Left forelimb (tissue), 1 donor: ENCODE measurements around the gene KRABD2.
"Not testable (repeated sequence)": the region's sequence is repeated elsewhere in the genome, so short reads cannot be mapped to it uniquely, and the experiment has no call there.

Source experiments
- DNase-seq: peaks from one replicate; pipeline ENCODE4 v3.0.0-alpha.2; 2018; ENCODE audit warnings: low spot score

The KRABD2 gene

GRCh38 chr17:8360751-8361150 is 15.8 kb downstream of the KRABD2 start:
- DNase-seq: no peak

DNA sequence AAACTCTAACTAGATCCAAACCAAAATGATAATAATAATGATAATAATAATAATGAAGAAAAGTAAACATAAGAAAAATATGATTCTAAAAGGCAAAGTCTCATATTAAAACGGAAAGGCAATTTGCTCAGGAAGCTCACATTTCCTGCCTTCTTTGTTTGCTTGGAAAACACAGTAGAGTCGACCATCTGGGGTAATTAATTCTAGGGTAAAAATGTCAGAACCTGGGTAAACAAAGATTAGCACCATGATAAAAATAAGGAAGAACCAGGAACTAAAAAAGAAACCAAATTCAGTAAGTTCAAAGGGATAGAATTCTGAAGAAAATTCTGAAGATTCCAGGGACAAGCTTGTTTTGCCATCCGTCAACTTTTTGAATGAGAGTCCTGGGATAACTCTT is 16.2 kb downstream of the KRABD2 start:
- DNase-seq: no peak

DNA sequence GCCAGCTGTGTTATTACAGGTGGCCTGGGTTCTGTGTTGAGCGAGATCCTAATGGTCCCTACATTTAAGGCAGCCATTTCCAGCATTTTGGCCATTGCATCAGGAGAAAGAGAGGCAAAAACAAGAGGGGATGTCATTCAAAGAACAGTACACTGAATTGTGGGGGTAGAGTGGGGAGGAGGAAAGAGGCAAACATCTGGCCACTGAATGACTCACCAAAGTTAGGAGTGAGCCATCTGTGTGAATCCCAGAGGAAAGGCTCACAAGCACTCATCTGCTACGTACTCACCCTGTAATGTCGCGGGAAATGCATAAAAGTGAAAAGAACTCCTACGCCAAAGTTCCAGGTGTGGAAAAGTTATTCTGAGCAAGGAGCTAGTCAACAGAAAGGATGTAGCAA is 16.7 kb downstream of the KRABD2 start:
- DNase-seq: no peak

DNA sequence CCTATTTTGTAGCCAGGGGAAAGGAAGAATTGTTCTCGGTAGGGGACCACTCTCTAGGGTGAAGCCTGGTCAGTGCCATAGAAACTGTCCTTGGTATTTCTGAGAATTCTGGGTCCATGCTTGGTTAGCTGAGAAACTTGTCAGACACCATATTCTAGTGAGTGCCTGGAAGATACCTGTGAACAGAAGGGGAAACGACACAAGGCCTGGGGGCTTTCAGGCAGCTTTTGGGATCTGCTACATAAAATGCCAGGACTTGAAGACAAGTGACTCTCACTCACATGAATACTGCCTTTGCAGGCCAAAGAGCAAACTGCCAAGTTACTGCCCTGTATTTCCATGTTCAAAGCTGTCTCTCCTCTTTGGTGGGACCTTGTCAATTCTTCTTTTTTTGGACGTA is 18.6 kb downstream of the KRABD2 start:
- no peak for DNase-seq

- DNase-seq: no peak
Observed at GRCh38 chr17:8354236-8354635, 22.3 kb downstream of the KRABD2 start.

DNA sequence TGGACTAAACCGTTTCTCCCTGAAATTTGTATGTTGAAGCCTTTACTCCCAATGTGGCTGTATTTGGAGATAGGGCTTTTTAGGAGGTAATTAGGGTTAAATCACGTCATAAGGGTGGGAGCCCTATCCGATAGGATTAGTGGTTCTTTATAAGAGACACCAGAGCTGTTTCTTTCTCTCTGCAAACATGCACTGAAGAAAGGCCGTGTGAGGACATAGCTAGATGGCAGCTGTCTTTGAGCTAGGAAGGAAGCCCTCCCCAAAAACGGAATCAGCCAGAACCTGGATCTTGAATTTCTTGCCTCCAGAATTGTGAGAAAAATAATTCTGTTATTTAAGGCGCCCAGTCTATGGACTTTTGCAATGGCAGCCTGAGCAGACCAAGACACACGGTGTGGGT is 22.8 kb downstream of the KRABD2 start:
- no peak for DNase-seq

DNA sequence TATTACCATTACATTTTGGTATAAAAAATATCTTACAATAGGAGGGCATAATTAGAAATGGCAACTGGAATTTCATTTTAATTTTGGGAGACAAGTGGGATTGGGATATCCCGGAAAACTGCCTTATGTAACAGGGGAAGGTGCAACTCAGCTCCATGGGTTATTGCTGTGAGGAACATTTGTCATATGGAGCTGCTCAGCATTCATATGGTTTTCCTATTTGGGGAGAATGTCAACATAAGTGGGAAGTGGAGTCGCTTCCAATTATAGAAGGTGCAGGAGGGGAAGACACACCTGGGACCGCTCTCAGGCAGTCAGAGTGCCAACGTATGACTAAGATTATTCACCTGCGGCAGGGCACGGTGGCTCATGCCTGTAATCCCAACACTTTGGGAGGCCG is 26.2 kb downstream of the KRABD2 start:
- no peak for DNase-seq

GRCh38 chr17:8347001-8347400 is 29.5 kb downstream of the KRABD2 start:
- DNase-seq: not testable (repeated sequence)

GRCh38 chr17:8345951-8346665 is 30.4 kb downstream of the KRABD2 start:
- DNase-seq: no peak

GRCh38 chr17:8345052-8345690 is 31.3 kb downstream of the KRABD2 start:
- DNase-seq: no peak

- no peak for DNase-seq
Observed at GRCh38 chr17:8341456-8341855, 35.0 kb downstream of the KRABD2 start.

DNA sequence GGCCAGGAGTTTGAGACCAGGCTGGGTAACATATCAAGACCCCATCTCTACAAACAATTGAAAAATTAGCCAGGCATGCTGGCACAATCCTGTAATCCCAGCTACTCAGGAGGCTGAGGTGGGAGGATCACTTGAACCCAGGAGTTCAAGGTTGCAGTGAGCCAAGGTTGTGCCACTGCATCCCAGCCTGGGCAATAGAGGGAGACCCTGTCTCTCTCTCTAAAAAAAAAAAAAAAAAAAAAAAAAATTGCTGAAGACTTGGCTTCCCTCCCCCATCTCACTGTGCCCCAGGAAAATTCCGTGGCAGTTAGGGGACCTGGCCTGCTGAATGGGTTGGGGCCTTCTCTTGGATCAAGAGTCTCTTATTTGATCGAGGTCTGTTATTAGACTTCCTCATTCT is 37.0 kb downstream of the KRABD2 start, which contains the start of gene ODF4:
Gene ODF4 (plus strand): TSS at position 301 of the 400 bp plus-strand sequence. CDS start 212 bp downstream, outside the sequence.
- no peak for DNase-seq

GRCh38 chr17:8338753-8339140 is 37.8 kb downstream of the KRABD2 start:
- no peak for DNase-seq

GRCh38 chr17:8337802-8338752 is 38.4 kb downstream of the KRABD2 start:
- no peak for DNase-seq

DNA sequence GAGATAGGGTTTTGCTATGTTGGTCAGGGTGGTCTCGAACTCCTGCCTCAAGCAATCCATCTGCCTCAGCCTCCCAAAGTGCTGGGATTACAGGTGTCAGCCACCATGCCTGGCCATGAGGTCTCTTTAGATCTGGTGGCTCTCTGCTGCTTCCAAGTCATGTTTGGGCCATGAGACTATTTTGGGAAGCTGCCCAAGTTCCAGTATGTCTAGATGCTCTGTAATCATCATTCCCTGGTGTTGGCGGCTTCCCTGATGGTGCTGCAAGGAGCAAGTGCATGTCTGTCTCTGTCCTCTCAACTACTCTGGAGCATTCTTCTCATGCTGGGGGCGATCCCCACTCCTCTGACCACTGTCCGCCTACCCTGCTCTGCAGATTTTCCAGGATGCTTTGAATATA is 43.2 kb downstream of the KRABD2 start:
- DNase-seq: no peak

DNA sequence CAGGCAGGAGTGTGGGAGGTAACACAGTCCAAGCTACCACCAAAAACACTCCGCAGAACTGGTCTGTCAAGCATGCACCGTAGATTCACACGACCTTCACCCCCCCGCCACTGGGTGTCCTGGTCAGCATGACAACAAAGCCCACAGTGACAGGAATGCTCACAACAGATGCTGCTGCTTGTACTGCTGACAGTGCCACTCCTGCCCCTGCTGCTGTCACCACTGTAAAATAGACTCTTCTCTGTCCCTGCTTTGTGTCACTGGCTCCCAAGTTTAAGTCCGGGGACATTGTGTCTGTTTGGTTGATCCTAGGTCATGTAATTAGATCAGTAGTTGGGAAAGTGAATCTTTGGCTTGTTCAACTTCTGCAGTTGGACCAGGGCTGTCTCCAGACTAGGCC is 43.8 kb downstream of the KRABD2 start:
- DNase-seq: no peak

GRCh38 chr17:8332128-8332527 is 44.4 kb downstream of the KRABD2 start:
- no peak for DNase-seq

- no peak for DNase-seq
Observed at GRCh38 chr17:8327303-8327649, 49.2 kb downstream of the KRABD2 start.
